ENCODE results near the gene PPP4R1. TPM values are rescaled to one million over a fixed set of nuclear protein-coding genes. Genes with fewer than 3 reads are reported as not detected.

PPP4R1 gene
- polyA plus RNA-seq, 1 of the 3 experiments (the other 2 are of a cell fraction), result 53.4 TPM

DNA sequence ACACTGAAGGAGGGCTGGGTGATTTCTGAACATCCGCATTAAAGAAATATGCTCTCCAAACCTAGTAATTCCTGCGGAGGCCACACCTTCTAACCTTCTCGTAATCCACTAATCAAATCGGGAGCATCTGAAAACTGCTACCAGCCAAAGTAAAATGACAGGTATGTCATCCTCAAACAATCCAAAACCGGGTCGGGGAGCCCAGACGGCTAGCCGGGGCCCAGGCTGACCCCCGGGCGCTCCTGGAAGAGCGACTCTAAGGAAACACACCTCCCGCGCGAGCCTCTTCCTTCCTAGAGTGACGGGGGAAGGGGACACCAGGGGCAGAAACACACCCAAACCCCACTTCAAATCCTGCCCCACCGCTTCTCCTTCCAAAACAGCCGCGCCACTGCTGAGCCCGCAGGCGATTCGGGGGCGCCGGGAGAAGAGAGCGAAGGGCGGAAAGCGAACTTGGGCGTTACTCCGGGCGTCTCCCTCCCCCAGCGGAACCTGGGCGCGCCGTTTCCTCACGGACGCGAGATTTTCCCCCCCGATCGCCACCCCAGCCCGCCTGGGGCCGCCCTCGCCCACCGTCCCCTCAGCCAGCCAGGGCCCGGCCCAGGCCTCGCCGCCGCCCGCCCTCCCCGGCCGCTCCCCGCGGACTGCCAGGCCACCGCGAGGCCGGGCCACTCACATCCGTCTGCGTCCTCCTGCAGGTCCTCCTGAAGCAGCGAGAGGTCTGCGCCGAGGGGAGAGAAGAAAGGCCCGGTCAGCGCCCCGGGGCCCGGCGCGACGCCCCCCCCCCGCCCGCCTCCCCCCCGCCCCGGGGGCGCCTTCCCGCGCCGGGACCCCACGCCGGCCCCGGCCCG lies 584 bp downstream of the PPP4R1 start (continued):
- TF ChIP-seq GABPA (IDR thresholded peaks at IDR 0.05; ENCODE audit: low read depth) (no peak), POLR2AphosphoS5 (IDR thresholded peaks at IDR 0.05; ENCODE audit: low read depth, low read length) (no peak), EZH2phosphoT487 (IDR thresholded peaks at IDR 0.05; ENCODE audit: borderline replicate concordance, low read depth) (no peak), NRF1 (IDR thresholded peaks at IDR 0.05; ENCODE audit: low read depth, low read length) (no peak), CHD2 (IDR thresholded peaks at IDR 0.05; ENCODE audit: low read length, partially characterized antibody) (peak; percentile 12), TEAD4 (IDR thresholded peaks at IDR 0.05; ENCODE audit: borderline replicate concordance, insufficient read depth) (no peak)

- TF ChIP-seq MEF2A (IDR thresholded peaks at IDR 0.05; ENCODE audit: borderline replicate concordance, low read depth), result no peak
- TF ChIP-seq JUND (IDR thresholded peaks at IDR 0.05), result no peak
- no peak for TF ChIP-seq NRF1 (IDR thresholded peaks at IDR 0.05; ENCODE audit: low read depth, low read length)
- no peak for TF ChIP-seq TAF1 (IDR thresholded peaks at IDR 0.05; ENCODE audit: borderline replicate concordance, low read depth, low read length)
- TF ChIP-seq POLR2AphosphoS5 (IDR thresholded peaks at IDR 0.05; ENCODE audit: low read depth, low read length), result no peak
- no peak for TF ChIP-seq NFIC (IDR thresholded peaks at IDR 0.05; ENCODE audit: borderline replicate concordance)
- no peak for TF ChIP-seq FOXJ3 (CRISPR knock-in tag; IDR thresholded peaks at IDR 0.05)
- TF ChIP-seq RXRA (IDR thresholded peaks at IDR 0.05; ENCODE audit: borderline replicate concordance, low read depth), result no peak
- peaks cover 9 to 22% of the 10 kb centered on the region in 2 experiments for H3K36me3 ChIP-seq (replicated peaks in 1 of 2; ENCODE audit: control insufficient read depth in 1 of 2, insufficient read depth in 2 of 2, low read length in 1 of 2)
- H3K27me3 ChIP-seq (ENCODE audit: insufficient read depth), result no peaks in the 10 kb centered on the region
- peak overlapping the region; percentile 97 for H3K9ac ChIP-seq
- H3K27ac ChIP-seq (ENCODE audit: low read depth in 2 of 2, low read length in 1 of 2), result peak overlapping the region; percentile 25 to 93; a peak in 3 of 4 replicates
- peaks cover 71% of the 10 kb centered on the region for H3K79me2 ChIP-seq (ENCODE audit: insufficient read depth)
- peak overlapping the region; percentile 83 for H3K4me2 ChIP-seq
- no peak overlapping the region for H2AFZ ChIP-seq (ENCODE audit: low read depth)
- ChIA-PET CTCF (interaction anchor here (0.9 to 2.0 kb wide), 15 partner anchors 7 to 339 kb away, joined by 3 to 12 read pairs (median 4); partner anchors contain the start of gene VAPA), POLR2A (no interaction called here)
- peak overlapping the region; percentile 63 to 86 for H3K4me3 ChIP-seq (ENCODE audit: low read depth in 2 of 2, low read length in 1 of 2)
- H3K9me3 ChIP-seq, result no peaks in the 10 kb centered on the region
- no peak for DNase-seq
- no peaks in the 10 kb centered on the region for H3K9me2 ChIP-seq
- peaks cover 26% of the 10 kb centered on the region for H3F3A ChIP-seq (replicated peaks; ENCODE audit: insufficient read depth)
- H4K20me1 ChIP-seq (ENCODE audit: insufficient read depth), result peaks cover 53% of the 10 kb centered on the region
- 59% methylated on average over 3 of the region's 3 CpGs for WGBS (ENCODE audit: low lambda C conversion rate)
- peaks cover 19 to 28% of the 10 kb centered on the region in 2 experiments; a peak in 3 of 4 replicates for H3K4me1 ChIP-seq (ENCODE audit: control insufficient read depth in 1 of 2, insufficient read depth in 2 of 2, low read depth in 1 of 2, low read length in 1 of 2)
Measured at GRCh38 chr18:9612977-9613376, 1.4 kb downstream of the PPP4R1 start.

GRCh38 chr18:9612215-9612830 lies 2.0 kb downstream of the PPP4R1 start:
- ChIA-PET CTCF (interaction anchor here (0.5 to 2.0 kb wide), 35 partner anchors 8 to 360 kb away, joined by 3 to 12 read pairs (median 4); partner anchors contain the start of genes RAB31 and VAPA), POLR2A (no interaction called here)
- Histone ChIP-seq H3K27ac (ENCODE audit: low read depth in 2 of 2, low read length in 1 of 2) (peak overlapping the region; percentile 24 to 93; a peak in 3 of 4 replicates), H3K4me1 (ENCODE audit: control insufficient read depth in 1 of 2, insufficient read depth in 2 of 2, low read depth in 1 of 2, low read length in 1 of 2) (peaks cover 19 to 25% of the 10 kb centered on the region in 2 experiments; a peak in 3 of 4 replicates), H3K4me2 (peak overlapping the region; percentile 83), H3K9me3 (no peaks in the 10 kb centered on the region), H3K9me2 (no peaks in the 10 kb centered on the region), H3K27me3 (ENCODE audit: insufficient read depth) (no peaks in the 10 kb centered on the region), H3K36me3 (replicated peaks in 1 of 2; ENCODE audit: control insufficient read depth in 1 of 2, insufficient read depth in 2 of 2, low read length in 1 of 2) (peaks cover 9 to 24% of the 10 kb centered on the region in 2 experiments), H3K79me2 (ENCODE audit: insufficient read depth) (peaks cover 78% of the 10 kb centered on the region), H2AFZ (ENCODE audit: low read depth) (no peak overlapping the region), H3K9ac (peak overlapping the region; percentile 97), H3K4me3 (ENCODE audit: low read depth in 2 of 2, low read length in 1 of 2) (peak overlapping the region; percentile 63 to 86; a peak in 3 of 4 replicates), H4K20me1 (ENCODE audit: insufficient read depth) (peaks cover 60% of the 10 kb centered on the region), H3F3A (replicated peaks; ENCODE audit: insufficient read depth) (peaks cover 21% of the 10 kb centered on the region)
- WGBS (ENCODE audit: low lambda C conversion rate), result 84% methylated on average over 3 of the region's 3 CpGs
- TF ChIP-seq CTCF (IDR thresholded peaks at IDR 0.05) (peak; percentile 80), SMC3 (IDR thresholded peaks at IDR 0.05; ENCODE audit: low read depth, low read length) (peak; percentile 78), FOSL2 (IDR thresholded peaks at IDR 0.05; ENCODE audit: borderline replicate concordance, low read depth) (no peak), RAD21 (IDR thresholded peaks at IDR 0.05; ENCODE audit: low read length) (peak; percentile 75), TAF1 (IDR thresholded peaks at IDR 0.05; ENCODE audit: borderline replicate concordance, low read depth, low read length) (no peak)
- TF ChIP-seq, protein P1, sequence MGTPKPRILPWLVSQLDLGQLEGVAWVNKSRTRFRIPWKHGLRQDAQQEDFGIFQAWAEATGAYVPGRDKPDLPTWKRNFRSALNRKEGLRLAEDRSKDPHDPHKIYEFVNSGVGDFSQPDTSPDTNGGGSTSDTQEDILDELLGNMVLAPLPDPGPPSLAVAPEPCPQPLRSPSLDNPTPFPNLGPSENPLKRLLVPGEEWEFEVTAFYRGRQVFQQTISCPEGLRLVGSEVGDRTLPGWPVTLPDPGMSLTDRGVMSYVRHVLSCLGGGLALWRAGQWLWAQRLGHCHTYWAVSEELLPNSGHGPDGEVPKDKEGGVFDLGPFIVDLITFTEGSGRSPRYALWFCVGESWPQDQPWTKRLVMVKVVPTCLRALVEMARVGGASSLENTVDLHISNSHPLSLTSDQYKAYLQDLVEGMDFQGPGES (IDR thresholded peaks at IDR 0.05; ENCODE audit: low read depth, low read length), result no peak
- DNase-seq, result peak; percentile 66
